Measurements from ENCODE around the gene SP5.
"Not testable (repeated sequence)": the region's sequence is repeated elsewhere in the genome, so short reads cannot be mapped to it uniquely, and the experiment has no call there.

- TF ChIP-seq POLR2A (IDR thresholded peaks at IDR 0.05; ENCODE audit: low read depth); CTCF (IDR thresholded peaks at IDR 0.05); POLR2AphosphoS5 (IDR thresholded peaks at IDR 0.05); EP300 (IDR thresholded peaks at IDR 0.05): not testable (repeated sequence)
Observed at GRCh38 chr2:170674282-170674681, 40.9 kb upstream of the SP5 start.

Measured in esophagus muscularis mucosa (tissue), 4 donors.